Prostate gland (tissue), 2 donors: Measurements from ENCODE around the gene MTMR10. TPM values are rescaled to one million over a fixed set of nuclear protein-coding genes. Genes with fewer than 3 reads are reported as not detected.

Experiments
- DNase-seq: peaks from one replicate; pipeline ENCODE4 v3.0.0-alpha.2; 2019; ENCODE audit warnings: low spot score
- H3K27ac ChIP-seq, 2 donors: fragments of 200-600 bp; sonication (generic); 2 replicates each; pipeline ENCODE4 v1.5.1; 2017 to 2019
- H3K27me3 ChIP-seq: fragments of 200-600 bp; sonication (generic); replicated peaks from 2 replicates; pipeline ENCODE4 v1.5.1; 2019; ENCODE audit not compliant: insufficient read depth
- H3K36me3 ChIP-seq, 2 donors: fragments of 200-600 bp; sonication (generic); 1 replicate in 1 of 2; 2 replicates in 1 of 2; pipeline versions ENCODE4 v1.5.1 to v1.8.1; 2017 to 2019
- H3K4me1 ChIP-seq: fragments of 200-600 bp; sonication (generic); replicated peaks from 2 replicates; pipeline ENCODE4 v1.5.1; 2019
- H3K4me3 ChIP-seq, 2 donors: fragments of 200-600 bp; sonication (generic); 2 replicates each; pipeline ENCODE4 v1.5.1; 2017 to 2019
- H3K9me3 ChIP-seq: fragments of 200-600 bp; sonication (generic); 2 replicates; pipeline ENCODE4 v1.5.1; 2017
- POLR2A ChIP-seq: fragments of 450-650 bp; IDR thresholded peaks from one replicate; pipeline ENCODE4 v1.6.1; 2016; ENCODE audit warnings: antibody characterized with exemption, mild to moderate bottlenecking
- POLR2AphosphoS5 ChIP-seq: sonication (generic); formaldehyde crosslinking; IDR thresholded peaks from one replicate; pipeline ENCODE4 v1.6.1; 2017; ENCODE audit warnings: antibody characterized with exemption
- WGBS: methylation state at CpG from one replicate; pipeline ENCODE4 v1.1.5; 2018; 5-methylcytosine and 5-hydroxymethylcytosine counted together
- intact Hi-C: fragments of 100-400 bp; cut with DNase I; formaldehyde crosslinking; loops from one replicate; pipeline ENCODE4 v1.14.2; 2022
- total RNA-seq, 2 donors: library from RNA; depleted of rRNA; stranded (reverse); fragments of >200 nt; gene quantifications; one replicate each; pipeline ENCODE4 v1.1.0, GENCODE V29; 2016
- TF ChIP-seq, protein P1 (sequence below), 4 experiments: fragments of 200-600 bp in 2 of 4; fragments of 450-650 bp in 2 of 4; sonication (generic) in 2 of 4; IDR thresholded peaks; 1 replicate in 3 of 4; 2 replicates in 1 of 4; pipeline ENCODE4 v1.5.1; 2016 to 2019; ENCODE audit warnings: antibody characterized with exemption in 4 of 4, mild to moderate bottlenecking in 2 of 4, moderate library complexity in 2 of 4

The MTMR10 gene
- total RNA-seq, 2 donors from 2014 or later: 32.5 to 35.2 TPM

DNA sequence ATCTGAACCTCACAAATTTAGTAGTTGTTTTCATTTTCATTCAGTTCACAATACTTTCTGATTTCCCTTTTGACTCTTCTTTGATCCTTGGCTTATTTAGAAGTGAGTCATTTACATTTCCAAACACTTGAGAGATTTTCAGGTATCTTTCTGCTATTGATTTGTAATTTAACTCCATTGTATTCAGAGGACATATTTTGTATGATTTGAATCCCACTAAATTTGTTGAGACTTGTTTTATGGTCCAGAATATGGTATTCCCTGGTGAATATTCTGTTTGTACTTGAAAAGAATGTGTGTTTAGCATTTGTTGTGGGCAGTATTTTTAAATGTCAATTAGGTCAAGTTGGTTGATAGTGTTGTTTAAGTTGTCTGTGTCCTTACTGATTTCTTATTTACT is 58.1 kb downstream of the MTMR10 start:
- intact Hi-C loops: no loop called here
- H3K4me1 ChIP-seq: no peaks in the 10 kb centered on the region
- no peaks in the 10 kb centered on the region for H3K27me3 ChIP-seq
- TF ChIP-seq, protein P1, sequence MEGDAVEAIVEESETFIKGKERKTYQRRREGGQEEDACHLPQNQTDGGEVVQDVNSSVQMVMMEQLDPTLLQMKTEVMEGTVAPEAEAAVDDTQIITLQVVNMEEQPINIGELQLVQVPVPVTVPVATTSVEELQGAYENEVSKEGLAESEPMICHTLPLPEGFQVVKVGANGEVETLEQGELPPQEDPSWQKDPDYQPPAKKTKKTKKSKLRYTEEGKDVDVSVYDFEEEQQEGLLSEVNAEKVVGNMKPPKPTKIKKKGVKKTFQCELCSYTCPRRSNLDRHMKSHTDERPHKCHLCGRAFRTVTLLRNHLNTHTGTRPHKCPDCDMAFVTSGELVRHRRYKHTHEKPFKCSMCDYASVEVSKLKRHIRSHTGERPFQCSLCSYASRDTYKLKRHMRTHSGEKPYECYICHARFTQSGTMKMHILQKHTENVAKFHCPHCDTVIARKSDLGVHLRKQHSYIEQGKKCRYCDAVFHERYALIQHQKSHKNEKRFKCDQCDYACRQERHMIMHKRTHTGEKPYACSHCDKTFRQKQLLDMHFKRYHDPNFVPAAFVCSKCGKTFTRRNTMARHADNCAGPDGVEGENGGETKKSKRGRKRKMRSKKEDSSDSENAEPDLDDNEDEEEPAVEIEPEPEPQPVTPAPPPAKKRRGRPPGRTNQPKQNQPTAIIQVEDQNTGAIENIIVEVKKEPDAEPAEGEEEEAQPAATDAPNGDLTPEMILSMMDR (IDR thresholded peaks at IDR 0.05): no peak
- no peak for TF ChIP-seq POLR2A
- TF ChIP-seq POLR2AphosphoS5: no peak
- no peak for DNase-seq
- no peaks in the 10 kb centered on the region for H3K9me3 ChIP-seq
- no peak overlapping the region for H3K4me3 ChIP-seq
- no peak overlapping the region for H3K27ac ChIP-seq
- H3K36me3 ChIP-seq: no peaks in the 10 kb centered on the region

DNA sequence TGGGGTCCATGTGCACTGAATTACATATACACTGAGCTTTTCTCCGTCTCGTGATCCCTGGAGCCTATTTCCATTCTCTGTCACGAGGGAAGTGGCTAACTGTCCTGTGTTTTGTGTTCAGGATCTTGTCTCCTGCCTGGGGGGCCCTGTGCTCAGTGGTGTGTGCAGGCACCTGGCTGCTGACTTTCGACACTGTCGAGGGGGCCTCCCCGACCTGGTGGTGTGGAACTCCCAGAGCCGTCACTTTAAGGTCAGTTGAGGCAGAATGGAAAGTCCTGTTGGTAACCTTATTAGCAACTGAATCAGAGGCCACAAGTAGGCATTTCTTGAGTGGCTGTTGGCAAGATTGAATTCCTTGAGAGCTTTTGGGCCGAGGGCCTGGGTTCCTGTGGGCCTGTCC is 61.0 kb downstream of the MTMR10 start:
- WGBS: 96% methylated on average over 8 of the region's 8 CpGs
- Histone ChIP-seq H3K27ac (no peak overlapping the region), H3K4me3 (no peak overlapping the region), H3K27me3 (no peaks in the 10 kb centered on the region), H3K4me1 (no peaks in the 10 kb centered on the region), H3K9me3 (no peaks in the 10 kb centered on the region), H3K36me3 (peaks cover 4 to 10% of the 10 kb centered on the region in 2 donors)
- TF ChIP-seq POLR2A (no peak), POLR2AphosphoS5 (no peak)
- intact Hi-C loops: no loop called here
- DNase-seq: no peak

DNA sequence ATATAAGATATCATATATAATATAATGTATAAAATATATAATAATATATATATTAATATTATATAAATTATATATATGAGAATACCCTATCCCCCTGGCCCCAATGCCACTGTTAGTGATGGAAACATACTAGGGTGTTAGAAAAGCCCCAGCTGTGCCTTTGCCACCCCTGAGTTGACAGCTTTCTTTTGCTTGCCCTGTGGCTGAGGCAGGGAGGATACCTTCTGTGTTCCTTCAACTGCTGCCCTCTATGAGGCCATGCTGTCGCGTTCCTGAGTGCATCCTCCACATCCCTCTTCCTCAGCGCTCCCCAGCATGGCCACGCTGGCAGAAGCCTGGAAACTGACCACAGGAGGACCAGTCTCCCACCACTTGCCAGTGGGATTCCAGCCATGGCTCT is 61.4 kb downstream of the MTMR10 start:
- 99% methylated on average over 4 of the region's 4 CpGs for WGBS
- no peaks in the 10 kb centered on the region for H3K4me1 ChIP-seq
- TF ChIP-seq POLR2AphosphoS5 (no peak), POLR2A (no peak)
- TF ChIP-seq, protein P1 (IDR thresholded peaks at IDR 0.05): no peak
- no peak for DNase-seq
- no peak overlapping the region for H3K27ac ChIP-seq
- intact Hi-C loops: loop anchor here (10.0 kb wide), 1 partner anchor 55 kb away; no protein-coding TSS in a partner anchor
- no peaks in the 10 kb centered on the region for H3K9me3 ChIP-seq
- H3K4me3 ChIP-seq: no peak overlapping the region
- peaks cover 7 to 10% of the 10 kb centered on the region in 2 donors for H3K36me3 ChIP-seq
- H3K27me3 ChIP-seq: no peaks in the 10 kb centered on the region

DNA sequence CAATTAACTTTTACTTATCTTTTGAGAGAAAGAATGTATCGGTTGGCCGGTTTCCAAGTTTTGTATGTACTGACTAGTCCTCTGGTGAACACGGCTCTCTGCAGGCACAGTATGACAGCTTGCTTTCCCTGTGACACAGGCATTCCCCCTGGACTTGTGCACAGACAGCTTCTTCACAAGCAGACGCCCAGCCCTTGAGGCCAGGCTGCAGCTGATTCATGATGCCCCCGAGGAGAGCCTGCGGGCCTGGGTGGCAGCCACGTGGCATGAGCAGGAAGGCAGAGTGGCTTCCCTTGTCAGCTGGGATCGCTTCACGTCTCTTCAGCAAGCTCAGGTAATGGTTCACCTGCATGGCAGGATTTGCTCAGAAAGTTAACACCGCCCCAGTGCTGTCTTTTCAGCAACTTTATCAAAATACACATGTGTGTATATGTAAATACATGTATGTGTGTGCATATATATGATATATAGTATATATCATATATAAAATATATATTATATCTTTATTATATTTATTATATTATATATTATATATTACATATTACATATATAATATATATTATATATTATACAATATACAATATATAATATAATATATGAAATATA is 62.3 kb downstream of the MTMR10 start:
- 76% methylated on average over 10 of the region's 10 CpGs for WGBS
- no peak overlapping the region for H3K4me3 ChIP-seq
- H3K36me3 ChIP-seq: peaks cover 9 to 10% of the 10 kb centered on the region in 2 donors
- no peaks in the 10 kb centered on the region for H3K4me1 ChIP-seq
- H3K27me3 ChIP-seq: no peaks in the 10 kb centered on the region
- no peak for DNase-seq
- H3K9me3 ChIP-seq: no peaks in the 10 kb centered on the region
- no peak for TF ChIP-seq POLR2AphosphoS5
- TF ChIP-seq, protein P1 (IDR thresholded peaks at IDR 0.05): no peak
- no peak for TF ChIP-seq POLR2A
- intact Hi-C loops: loop anchor here (10.0 kb wide), 1 partner anchor 56 kb away; no protein-coding TSS in a partner anchor
- no peak overlapping the region for H3K27ac ChIP-seq

DNA sequence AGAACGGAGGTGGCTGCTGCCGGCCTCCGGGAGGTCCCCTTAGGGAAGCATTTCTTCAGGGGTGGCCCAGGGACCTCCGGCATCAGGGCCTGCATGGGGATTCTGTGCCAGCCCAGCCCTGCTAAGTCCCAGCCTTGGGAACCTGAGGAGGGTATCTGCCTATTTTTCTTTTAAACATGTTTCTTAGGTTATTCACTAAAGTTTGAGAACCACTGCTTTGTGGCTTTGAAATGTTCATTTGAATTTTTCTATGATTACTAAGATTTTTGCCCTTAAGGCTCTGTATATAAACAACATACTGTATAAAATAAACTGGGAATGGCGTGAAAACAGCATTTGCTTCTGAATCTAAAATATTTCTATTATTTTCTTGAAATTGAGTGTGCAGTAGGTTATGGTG is 63.4 kb downstream of the MTMR10 start:
- WGBS: 93% methylated on average over 5 of the region's 5 CpGs
- no peak overlapping the region for H3K27ac ChIP-seq
- no peak overlapping the region for H3K4me3 ChIP-seq
- peaks cover 9 to 10% of the 10 kb centered on the region in 2 donors for H3K36me3 ChIP-seq
- intact Hi-C loops: loop anchor here (10.0 kb wide), 1 partner anchor 57 kb away; no protein-coding TSS in a partner anchor
- no peaks in the 10 kb centered on the region for H3K4me1 ChIP-seq
- H3K27me3 ChIP-seq: no peaks in the 10 kb centered on the region
- no peak for DNase-seq
- TF ChIP-seq, protein P1 (IDR thresholded peaks at IDR 0.05): no peak
- TF ChIP-seq POLR2A: no peak
- no peak for TF ChIP-seq POLR2AphosphoS5
- H3K9me3 ChIP-seq: no peaks in the 10 kb centered on the region
